Common myeloid progenitor, CD34-positive (primary cell): ENCODE measurements around the gene NKTR.

Source experiments
- CTCF ChIA-PET: fragments of 350-600 bp; sonication (Branson Sonifier 250); formaldehyde crosslinking; loops from one replicate; lab custom pipeline; 2021; ENCODE audit warnings: antibody characterized with exemption; lab: Charles Lee
- POLR2A ChIA-PET: fragments of 350-600 bp; sonication (Branson Sonifier 250); formaldehyde crosslinking; loops from one replicate; lab custom pipeline; 2021; ENCODE audit warnings: antibody characterized with exemption; lab: Charles Lee
- DNase-seq, 3 donors: peaks; one replicate each; pipeline versions ENCODE4 v3.0.0 to v3.0.0-alpha.2; 2013
- H3K27ac ChIP-seq, 2 experiments: 1 replicate in 1 of 2; 2 replicates in 1 of 2; pipeline ENCODE4 v1.7.0; 2013; ENCODE audit warnings: inconsistent platforms in 2 of 2, low read length in 2 of 2, mild to moderate bottlenecking in 2 of 2, low read depth in 1 of 2, moderate library complexity in 1 of 2; ENCODE audit not compliant: severe bottlenecking in 2 of 2, insufficient read depth in 1 of 2, poor library complexity in 1 of 2
- H3K27me3 ChIP-seq, 5 experiments: replicated peaks in 2 of 5; 1 replicate in 3 of 5; 2 replicates in 2 of 5; pipeline versions ENCODE4 v1.6.1 to v1.7.0; 2013; ENCODE audit warnings: low read length in 4 of 5, mild to moderate bottlenecking in 2 of 5, moderate library complexity in 2 of 5, inconsistent platforms in 1 of 5; ENCODE audit not compliant: insufficient read depth in 5 of 5, control insufficient read depth in 4 of 5
- H3K36me3 ChIP-seq, 4 experiments: 1 replicate in 2 of 4; 2 replicates in 2 of 4; pipeline versions ENCODE4 v1.6.1 to v1.7.0; 2013; ENCODE audit warnings: low read length in 3 of 4, control low read depth in 1 of 4, mild to moderate bottlenecking in 1 of 4; ENCODE audit not compliant: control insufficient read depth in 4 of 4, insufficient read depth in 4 of 4
- H3K4me1 ChIP-seq, 4 experiments: 1 replicate in 3 of 4; 2 replicates in 1 of 4; pipeline versions ENCODE4 v1.6.1 to v1.7.1; 2013; ENCODE audit warnings: low read length in 3 of 4, mild to moderate bottlenecking in 3 of 4, control low read depth in 1 of 4, inconsistent platforms in 1 of 4, moderate library complexity in 1 of 4; ENCODE audit not compliant: control insufficient read depth in 4 of 4, insufficient read depth in 4 of 4; ENCODE audit errors: control extremely low read depth in 1 of 4
- H3K4me3 ChIP-seq, 7 experiments: 1 replicate in 4 of 7; 2 replicates in 3 of 7; pipeline versions ENCODE4 v1.5.1 to v1.7.0; 2013; ENCODE audit warnings: mild to moderate bottlenecking in 7 of 7, low read length in 6 of 7, moderate library complexity in 6 of 7, inconsistent platforms in 2 of 7, low read depth in 2 of 7, control low read depth in 1 of 7; ENCODE audit not compliant: insufficient read depth in 4 of 7, control insufficient read depth in 1 of 7; ENCODE audit errors: extremely low read depth in 1 of 7
- H3K9me3 ChIP-seq, 5 experiments: 1 replicate in 4 of 5; 2 replicates in 1 of 5; pipeline versions ENCODE4 v1.6.1 to v1.7.1; 2013; ENCODE audit warnings: low read length in 4 of 5, mild to moderate bottlenecking in 2 of 5, inconsistent platforms in 1 of 5, low read depth in 1 of 5, moderate library complexity in 1 of 5; ENCODE audit not compliant: control insufficient read depth in 4 of 5, insufficient read depth in 2 of 5; ENCODE audit errors: control extremely low read depth in 1 of 5
- WGBS: methylation state at CpG from one replicate; pipeline ENCODE4 v1.1.5; 2013; ENCODE audit not compliant: insufficient coverage; 5-methylcytosine and 5-hydroxymethylcytosine counted together

NKTR gene

GRCh38 chr3:42667096-42667522 lies 66.6 kb downstream of the NKTR start:
- Histone ChIP-seq H3K27me3 (peaks cover 0 to 8% (median 3%) of the 10 kb centered on the region in 5 experiments), H3K36me3 (no peaks in the 10 kb centered on the region), H3K4me3 (no peak overlapping the region), H3K27ac (no peak overlapping the region), H3K4me1 (no peaks in the 10 kb centered on the region), H3K9me3 (peaks cover 0 to 6% (median 0%) of the 10 kb centered on the region in 5 experiments)
- no peak for DNase-seq
- ChIA-PET POLR2A (no interaction called here), CTCF (interaction anchor here (1.1 kb wide), 1 partner anchor 85 kb away, joined by 3 read pairs; the partner anchor contains the start of gene SEC22C)
- 90% methylated on average over 7 of the region's 7 CpGs for WGBS

GRCh38 chr3:42667523-42668412 lies 67.3 kb downstream of the NKTR start:
- ChIA-PET CTCF (no interaction called here), POLR2A (no interaction called here)
- 74% methylated on average over 6 of the region's 8 CpGs for WGBS
- DNase-seq: no peak
- peaks cover 0 to 8% (median 3%) of the 10 kb centered on the region in 5 experiments for H3K27me3 ChIP-seq
- H3K4me3 ChIP-seq: no peak overlapping the region
- H3K4me1 ChIP-seq: no peaks in the 10 kb centered on the region
- no peak overlapping the region for H3K27ac ChIP-seq
- H3K9me3 ChIP-seq: peaks cover 0 to 7% (median 0%) of the 10 kb centered on the region in 5 experiments
- no peaks in the 10 kb centered on the region for H3K36me3 ChIP-seq

GRCh38 chr3:42668413-42668760 lies 67.9 kb downstream of the NKTR start:
- H3K27me3 ChIP-seq: peaks cover 0 to 8% (median 3%) of the 10 kb centered on the region in 5 experiments
- no peak overlapping the region for H3K4me3 ChIP-seq
- no peaks in the 10 kb centered on the region for H3K4me1 ChIP-seq
- 100% methylated on average over 1 of the region's 2 CpGs for WGBS
- H3K9me3 ChIP-seq: peaks cover 0 to 7% (median 0%) of the 10 kb centered on the region in 5 experiments
- H3K36me3 ChIP-seq: no peaks in the 10 kb centered on the region
- CTCF ChIA-PET: no interaction called here
- POLR2A ChIA-PET: no interaction called here
- no peak overlapping the region for H3K27ac ChIP-seq
- DNase-seq: no peak

- Histone ChIP-seq H3K4me1 (no peaks in the 10 kb centered on the region), H3K4me3 (no peak overlapping the region), H3K27ac (no peak overlapping the region), H3K9me3 (peaks cover 0 to 7% (median 0%) of the 10 kb centered on the region in 5 experiments), H3K27me3 (peaks cover 0 to 8% (median 3%) of the 10 kb centered on the region in 5 experiments), H3K36me3 (no peaks in the 10 kb centered on the region)
- ChIA-PET CTCF (no interaction called here), POLR2A (no interaction called here)
- no peak for DNase-seq
- whole genome bisulfite sequencing: 100% methylated on average over 4 of the region's 4 CpGs
Observed at GRCh38 chr3:42668793-42669217, 68.3 kb downstream of the NKTR start.

GRCh38 chr3:42670051-42670576 lies 69.6 kb downstream of the NKTR start:
- Histone ChIP-seq H3K27me3 (peaks cover 0 to 8% (median 3%) of the 10 kb centered on the region in 5 experiments), H3K27ac (no peak overlapping the region), H3K4me3 (no peak overlapping the region), H3K4me1 (no peaks in the 10 kb centered on the region), H3K9me3 (peaks cover 0 to 7% (median 0%) of the 10 kb centered on the region in 5 experiments), H3K36me3 (no peaks in the 10 kb centered on the region)
- ChIA-PET CTCF (interaction anchor here (1.6 kb wide), 1 partner anchor 72 kb away, joined by 3 read pairs; no protein-coding TSS in a partner anchor), POLR2A (no interaction called here)
- DNase-seq: no peak
- 93% methylated on average over 3 of the region's 7 CpGs for WGBS

GRCh38 chr3:42670670-42671069 lies 70.2 kb downstream of the NKTR start:
- Histone ChIP-seq H3K4me3 (no peak overlapping the region), H3K9me3 (peaks cover 0 to 7% (median 0%) of the 10 kb centered on the region in 5 experiments), H3K36me3 (no peaks in the 10 kb centered on the region), H3K4me1 (no peaks in the 10 kb centered on the region), H3K27ac (no peak overlapping the region), H3K27me3 (peaks cover 0 to 8% (median 3%) of the 10 kb centered on the region in 5 experiments)
- DNase-seq: no peak
- WGBS: no CpG with 5 or more reads among the region's 1 CpG
- POLR2A ChIA-PET: no interaction called here
- CTCF ChIA-PET: interaction anchor here (1.6 kb wide), 1 partner anchor 71 kb away, joined by 3 read pairs; no protein-coding TSS in a partner anchor

GRCh38 chr3:42672515-42672914 lies 72.0 kb downstream of the NKTR start:
- H3K4me1 ChIP-seq: no peaks in the 10 kb centered on the region
- WGBS: 0% methylated on average over 1 of the region's 1 CpG
- no peak overlapping the region for H3K27ac ChIP-seq
- no peak overlapping the region for H3K4me3 ChIP-seq
- H3K9me3 ChIP-seq: peaks cover 0 to 9% (median 2%) of the 10 kb centered on the region in 5 experiments
- no peak for DNase-seq
- peaks cover 0 to 8% (median 3%) of the 10 kb centered on the region in 5 experiments for H3K27me3 ChIP-seq
- H3K36me3 ChIP-seq: no peaks in the 10 kb centered on the region
- ChIA-PET POLR2A (interaction anchor here (0.7 kb wide), 1 partner anchor 68 kb away, joined by 3 read pairs; no protein-coding TSS in a partner anchor), CTCF (no interaction called here)
